Neural crest cell (in vitro differentiated cells): ENCODE measurements around the gene UTP18. TPM values are rescaled to one million over a fixed set of nuclear protein-coding genes. Genes with fewer than 3 reads are reported as not detected.

Experiments
- DNase-seq: peaks from one replicate; pipeline ENCODE4 v3.0.0; 2021; ENCODE audit warnings: low read depth, mixed read lengths, low spot score
- H3K27ac Mint-ChIP-seq: one replicate; pipeline ENCODE4 v1.8.0; 2021; ENCODE audit warnings: mild to moderate bottlenecking, mixed read lengths; ENCODE audit not compliant: unreplicated experiment
- H3K27me3 Mint-ChIP-seq: 2 replicates; pipeline ENCODE4 v1.8.0; 2021; ENCODE audit warnings: low read depth, mild to moderate bottlenecking, mixed read lengths
- H3K36me3 Mint-ChIP-seq: 2 replicates; pipeline ENCODE4 v1.8.0; 2021; ENCODE audit warnings: low read depth, mild to moderate bottlenecking, mixed read lengths
- H3K4me1 Mint-ChIP-seq: 2 replicates; pipeline ENCODE4 v1.8.0; 2021; ENCODE audit warnings: mixed read lengths
- H3K4me3 Mint-ChIP-seq: one replicate; pipeline ENCODE4 v1.8.0; 2021; ENCODE audit warnings: mild to moderate bottlenecking, mixed read lengths
- H3K9me3 Mint-ChIP-seq: 2 replicates; pipeline ENCODE4 v1.8.0; 2021; ENCODE audit warnings: mixed read lengths
- CTCF ChIP-seq: fragments of 200-600 bp; sonication (generic); conservative IDR thresholded peaks from 2 replicates; pipeline ENCODE4 v1.5.0; 2021; ENCODE audit warnings: antibody characterized with exemption, mild to moderate bottlenecking
- total RNA-seq: library from RNA; stranded (reverse); gene quantifications from 2 replicates; pipeline ENCODE4 v1.2.1, GENCODE V29; 2021

UTP18 gene
- total RNA-seq, 1 donor from 2014 or later, result 59.6 TPM

GRCh38 chr17:51342257-51342656 lies 81.9 kb downstream of the UTP18 start:
- Mint-ChIP-seq H3K9me3 (no peaks in the 10 kb centered on the region), H3K36me3 (no peaks in the 10 kb centered on the region), H3K4me3 (no peak overlapping the region), H3K27ac (no peak overlapping the region), H3K4me1 (peaks cover 14% of the 10 kb centered on the region), H3K27me3 (no peaks in the 10 kb centered on the region)
- no peak for TF ChIP-seq CTCF
- DNase-seq, result no peak

GRCh38 chr17:51344532-51344931 lies 84.2 kb downstream of the UTP18 start:
- Mint-ChIP-seq H3K27ac (no peak overlapping the region), H3K9me3 (no peaks in the 10 kb centered on the region), H3K36me3 (no peaks in the 10 kb centered on the region), H3K4me1 (peaks cover 14% of the 10 kb centered on the region), H3K4me3 (no peak overlapping the region), H3K27me3 (no peaks in the 10 kb centered on the region)
- no peak for TF ChIP-seq CTCF
- no peak for DNase-seq

- H3K27me3 Mint-ChIP-seq, result no peaks in the 10 kb centered on the region
- H3K9me3 Mint-ChIP-seq, result no peaks in the 10 kb centered on the region
- TF ChIP-seq CTCF, result no peak
- H3K4me1 Mint-ChIP-seq, result peaks cover 14% of the 10 kb centered on the region
- H3K4me3 Mint-ChIP-seq, result no peak overlapping the region
- H3K27ac Mint-ChIP-seq, result no peak overlapping the region
- DNase-seq, result no peak
- no peaks in the 10 kb centered on the region for H3K36me3 Mint-ChIP-seq
Measured at GRCh38 chr17:51346218-51346982, 86.1 kb downstream of the UTP18 start.

Other genes with a start within 250 kb of the UTP18 start
- gene SPAG9, start 139.7 kb upstream of the UTP18 start, total RNA-seq, result 116 and 136 TPM in 2 replicates
- 322 and 332 TPM in 2 replicates for gene NME1, start 107.0 kb upstream of the UTP18 start, total RNA-seq
- 541 and 545 TPM in 2 replicates for gene NME2, start 94.1 kb upstream of the UTP18 start, total RNA-seq
- gene MBTD1, start 497 bp upstream of the UTP18 start, total RNA-seq, result 32.9 and 36.8 TPM in 2 replicates